ENCODE measurements around the gene CTBP2. TPM values are rescaled to one million over a fixed set of nuclear protein-coding genes. Genes with fewer than 3 reads are reported as not detected.

The CTBP2 gene
- total RNA-seq, 1 donor from 2014 or later: 73.0 TPM

GRCh38 chr10:125002423-125003145 is 157.8 kb downstream of the CTBP2 start:
- no peak for TF ChIP-seq CTCF (IDR thresholded peaks at IDR 0.05)
- intact Hi-C loops (cut with DNase I): no loop called here
- DNase-seq: peak; percentile 34
- no peak overlapping the region for H3K4me3 ChIP-seq
- H3K27me3 ChIP-seq (ENCODE audit: low read depth): no peaks in the 10 kb centered on the region
- no peak overlapping the region for H3K27ac ChIP-seq
- no peak for ATAC-seq
- no peaks in the 10 kb centered on the region for H3K9me3 ChIP-seq
- peaks cover 84% of the 10 kb centered on the region for H3K36me3 ChIP-seq
- H3K4me1 ChIP-seq: peaks cover 49% of the 10 kb centered on the region

- DNase-seq (peak; percentile 41), ATAC-seq (no peak)
- TF ChIP-seq CTCF (IDR thresholded peaks at IDR 0.05): no peak
- H3K27ac ChIP-seq: peak overlapping the region; percentile 31
- H3K27me3 ChIP-seq (ENCODE audit: low read depth): no peaks in the 10 kb centered on the region
- H3K9me3 ChIP-seq: no peaks in the 10 kb centered on the region
- intact Hi-C loops (cut with DNase I): no loop called here
- H3K36me3 ChIP-seq: peaks cover 87% of the 10 kb centered on the region
- peaks cover 49% of the 10 kb centered on the region for H3K4me1 ChIP-seq
- no peak overlapping the region for H3K4me3 ChIP-seq
Measured at GRCh38 chr10:125002047-125002422, 158.3 kb downstream of the CTBP2 start.

- Histone ChIP-seq H3K27ac (peak overlapping the region; percentile 31), H3K9me3 (no peaks in the 10 kb centered on the region), H3K27me3 (ENCODE audit: low read depth) (no peaks in the 10 kb centered on the region), H3K36me3 (peaks cover 87% of the 10 kb centered on the region), H3K4me3 (no peak overlapping the region), H3K4me1 (peaks cover 44% of the 10 kb centered on the region)
- TF ChIP-seq CTCF (IDR thresholded peaks at IDR 0.05): no peak
- DNase-seq (peak; percentile 40), ATAC-seq (no peak)
- intact Hi-C loops (cut with DNase I): no loop called here
Measured at GRCh38 chr10:125001313-125002046, 158.9 kb downstream of the CTBP2 start.

- Histone ChIP-seq H3K27me3 (ENCODE audit: low read depth) (no peaks in the 10 kb centered on the region), H3K9me3 (no peaks in the 10 kb centered on the region), H3K27ac (peak overlapping the region; percentile 31), H3K36me3 (peaks cover 87% of the 10 kb centered on the region), H3K4me1 (peaks cover 41% of the 10 kb centered on the region), H3K4me3 (no peak overlapping the region)
- intact Hi-C loops (cut with DNase I): no loop called here
- ATAC-seq (no peak), DNase-seq (peak; percentile 27)
- no peak for TF ChIP-seq CTCF (IDR thresholded peaks at IDR 0.05)
Measured at GRCh38 chr10:125000366-125001312, 159.7 kb downstream of the CTBP2 start.

Data from lower lobe of right lung (tissue), 2 donors.